ENCODE results near the gene SH3RF3. TPM values are rescaled to one million over a fixed set of nuclear protein-coding genes. Genes with fewer than 3 reads are reported as not detected.

The SH3RF3 gene
- total and polyA plus RNA-seq, 2 of the 13 experiments (the other 11 are each of a cell fraction or from before 2014, with no cell fraction given), result 0.04 TPM; not detected in 1

- H3K36me3 ChIP-seq (replicated peaks in 1 of 2; ENCODE audit: control insufficient read depth in 1 of 2, insufficient read depth in 2 of 2, low read length in 2 of 2), result no peaks in the 10 kb centered on the region
- no peak for DNase-seq (ENCODE audit: low spot score)
- FAIRE-seq, result no peak
- in situ Hi-C loops (cut with HindIII; ENCODE audit: extremely low pct_ligation_motif_present, low pct_unique_long_range_greater_than_20kb), result no loop called here
- no TSS peak for BruUV-seq (replicated peaks)
- no peaks in the 10 kb centered on the region for H3K79me2 ChIP-seq (ENCODE audit: insufficient read depth, low read length)
- no peak overlapping the region for H3K4me3 ChIP-seq (replicated peaks in 1 of 3; ENCODE audit: insufficient read depth in 1 of 3, low read depth in 2 of 3, low read length in 3 of 3)
- ATAC-seq, result no peak
- ChIA-PET POLR2A (no interaction called here), CTCF (ENCODE audit: low intra/inter-chr PET ratio, low total read pairs) (no interaction called here)
- H3K27ac ChIP-seq (ENCODE audit: extremely low read length, insufficient read depth, low read length), result no peak overlapping the region
- intact Hi-C loops (cut with micrococcal nuclease; ENCODE audit: unreplicated experiment), result no loop called here
- no peaks in the 10 kb centered on the region for H4K20me1 ChIP-seq (ENCODE audit: insufficient read depth, low read length)
- H3K9ac ChIP-seq (ENCODE audit: insufficient read depth, low read depth, low read length), result no peak overlapping the region
- 74% methylated on average over 12 of the region's 12 CpGs for WGBS (ENCODE audit: low lambda C conversion rate)
- no peaks in the 10 kb centered on the region for H3K9me3 ChIP-seq (ENCODE audit: low read length)
- H3K4me1 ChIP-seq (ENCODE audit: insufficient read depth, low read length), result no peaks in the 10 kb centered on the region
- TF ChIP-seq ZNF850 (CRISPR knock-in tag; conservative IDR thresholded peaks at IDR 0.05) (no peak), CENPX (CRISPR knock-in tag; IDR thresholded peaks at IDR 0.05) (no peak)
- peaks cover 0 to 1% of the 10 kb centered on the region in 2 experiments; a peak in 1 of 5 replicates for H3K27me3 ChIP-seq (ENCODE audit: control insufficient read depth in 1 of 2, insufficient read depth in 2 of 2, low read length in 2 of 2)
- H3K4me2 ChIP-seq (ENCODE audit: low read depth, low read length), result no peak overlapping the region
- H2AFZ ChIP-seq (ENCODE audit: low read length), result no peak overlapping the region
Measured at GRCh38 chr2:109277406-109277805, 148.4 kb downstream of the SH3RF3 start.

- ATAC-seq, result no peak
- no peak overlapping the region for H3K4me3 ChIP-seq (replicated peaks in 1 of 3; ENCODE audit: insufficient read depth in 1 of 3, low read depth in 2 of 3, low read length in 3 of 3)
- no peaks in the 10 kb centered on the region for H4K20me1 ChIP-seq (ENCODE audit: insufficient read depth, low read length)
- BruUV-seq (replicated peaks), result no TSS peak
- no peak for FAIRE-seq
- H3K27ac ChIP-seq (ENCODE audit: extremely low read length, insufficient read depth, low read length), result no peak overlapping the region
- ChIA-PET CTCF (ENCODE audit: low intra/inter-chr PET ratio, low total read pairs) (no interaction called here), POLR2A (no interaction called here)
- peaks cover 0 to 5% of the 10 kb centered on the region in 2 experiments; a peak in 1 of 5 replicates for H3K27me3 ChIP-seq (ENCODE audit: control insufficient read depth in 1 of 2, insufficient read depth in 2 of 2, low read length in 2 of 2)
- intact Hi-C loops (cut with micrococcal nuclease; ENCODE audit: unreplicated experiment), result no loop called here
- in situ Hi-C loops (cut with HindIII; ENCODE audit: extremely low pct_ligation_motif_present, low pct_unique_long_range_greater_than_20kb), result no loop called here
- no peak overlapping the region for H3K9ac ChIP-seq (ENCODE audit: insufficient read depth, low read depth, low read length)
- no peak overlapping the region for H2AFZ ChIP-seq (ENCODE audit: low read length)
- no peak overlapping the region for H3K4me2 ChIP-seq (ENCODE audit: low read depth, low read length)
- no peaks in the 10 kb centered on the region for H3K9me3 ChIP-seq (ENCODE audit: low read length)
- DNase-seq (ENCODE audit: low spot score), result no peak
- 55% methylated on average over 14 of the region's 15 CpGs for WGBS (ENCODE audit: low lambda C conversion rate)
- no peaks in the 10 kb centered on the region for H3K4me1 ChIP-seq (ENCODE audit: insufficient read depth, low read length)
- no peaks in the 10 kb centered on the region for H3K79me2 ChIP-seq (ENCODE audit: insufficient read depth, low read length)
- no peaks in the 10 kb centered on the region for H3K36me3 ChIP-seq (replicated peaks in 1 of 2; ENCODE audit: control insufficient read depth in 1 of 2, insufficient read depth in 2 of 2, low read length in 2 of 2)
- TF ChIP-seq ZBTB4 (CRISPR knock-in tag; IDR thresholded peaks at IDR 0.05; ENCODE audit: borderline replicate concordance), result no peak
- TF ChIP-seq ZHX1 (CRISPR knock-in tag; IDR thresholded peaks at IDR 0.05; ENCODE audit: low read depth), result no peak
- no peak for TF ChIP-seq ZNF615 (CRISPR knock-in tag; IDR thresholded peaks at IDR 0.05; ENCODE audit: borderline replicate concordance)
- no peak for TF ChIP-seq ZNF280D (CRISPR knock-in tag; IDR thresholded peaks at IDR 0.05)
- no peak for TF ChIP-seq JDP2 (CRISPR knock-in tag; IDR thresholded peaks at IDR 0.05; ENCODE audit: borderline replicate concordance)
- no peak for TF ChIP-seq RXRB (CRISPR knock-in tag; IDR thresholded peaks at IDR 0.05; ENCODE audit: borderline replicate concordance)
Measured at GRCh38 chr2:109279243-109279860, 150.3 kb downstream of the SH3RF3 start.
